ENCODE data around the gene ASZ1.

ASZ1 gene

DNA sequence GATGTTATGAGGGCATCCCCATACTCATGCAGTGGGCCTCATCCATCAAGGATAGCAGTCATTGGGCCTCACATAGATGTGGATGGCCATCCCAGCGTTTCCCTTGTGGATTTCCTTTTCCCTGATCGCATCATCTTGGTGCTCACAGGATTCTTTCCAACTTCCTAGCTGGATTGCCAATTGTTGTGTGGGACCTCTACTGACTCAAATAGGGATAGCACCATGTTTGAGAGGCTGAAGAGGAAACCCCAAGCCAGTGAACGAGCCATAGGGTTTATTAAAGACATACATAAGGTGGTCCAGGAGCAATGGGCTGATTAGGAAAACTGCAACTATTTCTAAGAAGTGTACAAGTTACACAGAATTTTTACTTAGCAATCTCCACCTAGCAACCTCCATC, 21.8 kb downstream of the ASZ1 start:
- no peak for DNase-seq (ENCODE audit: extremely low spot score, insufficient read length, low read depth)
- no peak for FAIRE-seq

DNA sequence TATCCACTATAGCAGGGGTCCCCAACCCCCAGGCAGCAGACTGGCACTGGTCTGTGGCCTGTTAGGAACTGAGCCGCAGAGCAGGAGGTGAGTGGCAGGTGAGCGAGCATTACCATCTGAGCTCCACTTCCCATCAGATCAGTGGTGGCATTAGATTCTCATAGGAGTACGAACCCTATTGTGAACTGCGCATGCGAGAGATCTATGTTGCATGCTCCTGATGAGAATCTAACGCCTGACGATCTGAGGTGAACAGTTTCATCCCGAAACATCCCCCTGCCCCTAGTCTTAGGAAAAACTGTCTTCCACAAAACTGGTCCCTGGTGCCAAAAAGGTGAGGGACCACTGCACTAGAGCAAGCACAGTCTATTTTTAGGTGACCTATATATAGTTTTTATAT, 23.6 kb downstream of the ASZ1 start:
- DNase-seq (ENCODE audit: extremely low spot score, insufficient read length, low read depth) (no peak), FAIRE-seq (no peak)

DNA sequence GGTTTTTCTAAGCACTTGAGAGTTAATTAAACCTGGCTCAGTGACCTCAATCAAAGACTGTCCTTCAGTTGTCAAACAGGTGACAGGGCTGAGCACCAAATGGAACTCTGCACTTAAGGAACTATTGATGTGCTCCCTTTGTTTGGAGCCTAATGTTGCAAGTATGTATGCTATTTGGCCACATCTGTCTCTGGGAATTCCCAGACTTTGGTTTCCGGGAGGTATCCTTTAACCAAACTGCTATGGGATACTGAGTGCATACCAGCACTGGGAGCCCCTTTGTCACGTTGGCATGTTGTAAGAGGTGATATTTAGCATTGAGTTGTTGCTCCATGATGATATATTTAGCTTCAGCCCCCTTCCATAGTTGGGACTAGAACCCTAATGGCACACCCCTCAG, 25.2 kb downstream of the ASZ1 start:
- DNase-seq (ENCODE audit: extremely low spot score, insufficient read length, low read depth) (no peak), FAIRE-seq (no peak)

DNA sequence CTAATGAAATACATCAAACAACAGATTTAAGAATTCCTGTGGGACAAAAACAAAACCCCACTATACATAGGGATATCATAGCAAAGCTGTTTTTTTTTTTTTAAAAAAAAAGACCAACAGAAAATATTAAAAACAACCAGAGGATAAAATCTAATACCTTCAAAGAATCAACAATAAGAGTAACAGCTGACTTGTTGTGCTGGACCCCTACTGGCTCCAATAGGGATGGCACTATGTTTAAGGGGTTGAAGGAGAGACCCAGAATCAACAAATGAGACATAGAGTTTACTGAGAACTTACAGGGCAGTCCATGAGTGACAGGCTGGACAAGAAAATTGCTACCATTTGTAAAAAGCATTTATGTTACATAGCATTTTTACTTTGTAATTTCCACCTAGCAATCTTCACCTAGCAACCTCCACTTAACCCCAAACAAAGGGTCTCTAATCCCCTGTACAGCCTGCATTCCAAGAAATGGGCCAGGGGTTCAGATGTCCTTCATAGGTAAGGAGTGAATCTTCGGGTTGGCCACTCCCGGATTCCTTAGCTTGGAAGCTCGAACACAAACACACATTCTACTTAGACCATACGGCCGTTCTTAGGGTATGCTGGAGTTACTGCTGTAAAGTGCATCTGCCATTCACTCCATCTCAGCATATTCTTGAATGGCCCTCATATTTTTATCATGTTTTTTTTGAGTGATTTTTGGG, 25.8 kb downstream of the ASZ1 start:
- FAIRE-seq (no peak), DNase-seq (ENCODE audit: extremely low spot score, insufficient read length, low read depth) (no peak)

DNA sequence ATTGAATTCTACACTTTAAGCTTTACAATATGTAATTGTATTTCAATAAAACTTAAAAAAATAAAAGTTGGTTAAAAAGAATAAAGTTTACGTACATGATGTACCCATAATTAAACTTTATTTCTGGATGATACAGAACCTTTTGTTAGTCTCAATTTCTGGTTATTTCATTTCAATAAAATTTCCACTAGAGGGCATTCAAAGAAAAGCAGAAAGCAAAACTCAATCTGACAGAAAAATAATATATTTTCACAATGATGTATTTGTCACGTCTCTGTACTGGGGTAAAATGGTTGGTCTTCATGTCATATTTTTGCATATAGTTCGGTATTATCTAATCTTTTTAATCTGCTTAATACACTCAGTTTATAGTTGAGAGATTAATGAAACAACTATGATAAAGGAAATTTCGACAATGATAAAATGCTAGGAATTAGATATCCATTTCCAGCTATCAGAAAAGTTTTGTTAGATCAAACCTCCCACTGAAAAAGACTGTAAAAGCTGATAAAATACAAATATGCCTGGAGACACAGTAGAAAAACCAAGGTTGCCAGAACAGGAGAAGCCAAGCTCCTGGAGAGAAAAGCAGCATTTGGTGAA, 27.4 kb downstream of the ASZ1 start:
- DNase-seq (ENCODE audit: extremely low spot score, insufficient read length, low read depth) (no peak), FAIRE-seq (peak; percentile 66)

DNA sequence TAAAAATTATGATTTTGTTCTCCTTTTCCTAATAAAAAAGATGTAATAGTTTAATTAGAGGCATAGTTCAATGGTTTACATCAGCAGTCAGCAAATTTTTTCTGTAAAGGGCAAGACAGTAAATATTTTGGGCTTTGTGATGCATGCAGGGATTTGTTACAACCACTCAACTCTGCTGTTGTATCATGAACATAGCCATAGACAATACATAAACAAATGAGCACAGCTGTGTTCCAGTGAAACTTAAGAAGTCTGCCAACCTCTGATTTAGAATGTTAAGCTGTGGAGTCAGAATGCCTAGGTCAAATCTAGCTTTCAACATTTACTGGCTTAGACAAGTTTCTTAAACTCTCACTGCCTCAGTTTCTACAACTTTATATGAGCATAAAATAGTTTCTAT, 31.6 kb downstream of the ASZ1 start:
- FAIRE-seq (no peak), DNase-seq (ENCODE audit: extremely low spot score, insufficient read length, low read depth) (no peak)

DNA sequence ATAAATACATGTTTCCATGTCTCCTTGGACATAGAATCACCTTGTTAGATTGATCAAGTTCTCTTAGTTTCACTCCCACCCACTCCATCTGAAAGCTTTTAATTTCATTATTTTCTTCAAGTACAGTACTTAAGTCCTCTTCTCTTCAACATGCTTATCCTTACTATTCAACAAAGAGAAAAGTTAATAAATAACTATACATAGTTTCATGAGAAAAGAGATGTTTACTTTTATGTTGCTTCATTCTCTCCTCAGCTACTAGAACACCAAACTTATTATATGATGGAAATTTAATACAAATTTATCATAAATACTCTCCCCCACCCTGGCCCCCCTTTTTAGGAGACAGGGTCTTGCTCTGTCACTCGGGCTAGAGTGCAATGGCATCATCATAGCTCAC, 33.5 kb downstream of the ASZ1 start:
- no peak for FAIRE-seq

DNA sequence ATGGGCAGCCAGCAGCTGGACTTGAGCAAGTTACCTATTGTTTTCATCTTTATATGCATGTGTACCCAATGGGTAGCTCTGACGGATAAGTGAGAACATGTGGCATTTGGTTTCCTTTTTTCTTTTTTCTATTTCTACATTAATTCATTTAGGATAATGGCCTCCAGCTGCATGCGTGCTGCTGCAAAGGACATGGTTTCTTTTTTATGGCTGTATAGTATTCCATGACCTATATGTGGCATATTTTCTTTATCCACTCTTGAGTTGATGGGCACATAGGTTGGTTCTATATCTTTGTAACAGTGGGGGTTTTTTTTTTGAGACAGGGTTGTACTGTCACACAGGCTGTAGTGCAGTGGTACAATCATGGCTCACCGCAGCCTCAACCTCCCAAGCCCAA, 37.4 kb downstream of the ASZ1 start:
- FAIRE-seq (no peak), DNase-seq (ENCODE audit: extremely low spot score, insufficient read length, low read depth) (no peak)

More for the DNA sequence above, 33.5 kb downstream of the ASZ1 start:
- DNase-seq (ENCODE audit: extremely low spot score, insufficient read length, low read depth), result no peak

DNA sequence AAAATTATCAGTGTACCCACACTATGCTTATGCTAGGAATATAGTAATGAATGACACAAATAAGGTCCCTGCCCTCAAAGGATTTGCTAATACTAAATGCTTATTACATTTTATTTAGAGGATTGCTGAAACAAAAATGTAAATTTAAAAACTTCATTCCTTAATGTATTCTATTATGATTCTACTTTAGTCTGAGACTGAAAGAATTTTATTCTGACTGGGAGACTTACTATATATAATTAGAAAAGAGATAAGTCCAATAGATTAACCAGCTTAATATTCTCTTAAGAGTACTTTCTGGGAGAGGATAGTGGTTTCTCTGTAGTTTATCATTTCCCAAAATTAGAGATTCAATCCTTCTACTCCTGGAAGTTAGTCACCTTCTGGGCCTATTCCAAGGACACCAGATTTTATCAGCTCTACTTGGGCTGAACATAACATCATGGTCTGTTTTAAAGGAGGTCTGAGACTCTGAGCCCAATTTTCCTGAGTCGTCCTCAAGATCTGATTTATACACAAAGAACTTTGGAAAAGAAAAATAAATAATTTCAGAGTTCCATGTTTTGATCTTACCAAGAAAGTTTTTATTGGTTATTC, 41.1 kb downstream of the ASZ1 start:
- DNase-seq (ENCODE audit: extremely low spot score, insufficient read length, low read depth) (no peak), FAIRE-seq (peak; percentile 15)

DNA sequence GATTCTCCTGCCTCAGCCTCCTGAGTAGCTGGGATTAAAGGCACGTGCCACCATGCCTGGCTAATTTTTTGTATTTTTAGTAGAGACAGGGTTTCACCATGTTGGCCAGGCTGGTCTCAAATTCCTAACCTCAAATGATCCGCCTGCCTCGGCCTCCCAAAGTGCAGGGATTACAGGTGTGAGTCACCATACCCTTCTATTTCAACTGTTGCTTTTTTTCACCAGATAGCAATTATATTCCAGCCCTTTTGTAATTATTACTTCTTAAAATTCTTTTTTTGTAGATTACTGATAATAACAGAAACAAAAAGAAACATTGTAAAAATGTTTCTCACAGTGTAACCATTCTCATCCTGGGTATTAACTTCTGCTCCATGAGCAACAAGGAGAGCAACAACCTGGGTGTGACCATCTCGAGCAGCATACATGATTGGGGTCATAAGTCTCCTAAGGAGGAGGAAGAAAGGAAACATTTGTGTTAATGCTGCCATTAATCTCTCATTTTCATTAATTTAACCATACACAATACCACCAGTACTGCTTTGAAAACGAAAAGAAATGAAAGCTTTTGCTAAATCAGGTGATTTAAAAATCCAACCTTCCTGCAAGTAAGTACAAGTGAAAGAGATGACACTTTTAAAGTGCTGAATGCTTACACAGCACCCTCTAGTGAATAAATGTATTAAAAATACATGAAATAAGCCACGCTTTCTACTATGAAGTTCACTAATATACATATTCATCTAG, 41.8 kb downstream of the ASZ1 start:
- FAIRE-seq (peak; percentile 42), DNase-seq (ENCODE audit: extremely low spot score, insufficient read length, low read depth) (no peak)

DNA sequence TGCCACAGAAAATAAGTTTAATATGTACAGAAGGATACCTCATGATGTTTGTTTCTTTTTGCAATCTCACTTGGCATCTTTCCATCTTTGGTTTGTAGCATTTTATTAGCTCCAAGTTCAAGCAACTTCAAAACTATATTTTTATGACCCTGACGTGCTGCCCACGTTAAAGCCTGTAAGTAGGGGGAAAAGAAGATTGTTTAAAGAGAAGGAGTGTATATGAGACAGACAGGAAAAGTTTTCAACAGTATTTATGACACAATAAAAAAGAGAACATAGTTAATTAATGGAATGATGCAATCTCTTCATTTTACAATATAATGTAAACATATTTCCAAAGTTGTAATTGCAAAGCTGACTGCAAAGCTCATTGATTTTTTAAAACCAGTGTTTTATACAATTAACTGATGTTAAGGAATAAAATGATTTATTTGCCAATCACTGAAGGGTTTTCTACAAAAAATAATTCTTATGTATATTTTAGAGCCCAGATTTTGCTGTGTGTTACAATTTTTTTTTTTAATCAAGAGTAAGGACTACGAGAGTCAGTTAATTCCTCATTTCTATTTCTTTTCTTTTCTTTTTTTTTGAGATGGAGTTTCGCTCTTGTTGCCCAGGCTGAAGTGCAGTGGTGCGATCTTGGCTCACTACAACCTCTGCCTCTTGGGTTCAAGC, 42.5 kb downstream of the ASZ1 start:
- FAIRE-seq (no peak), DNase-seq (ENCODE audit: extremely low spot score, insufficient read length, low read depth) (no peak)

DNA sequence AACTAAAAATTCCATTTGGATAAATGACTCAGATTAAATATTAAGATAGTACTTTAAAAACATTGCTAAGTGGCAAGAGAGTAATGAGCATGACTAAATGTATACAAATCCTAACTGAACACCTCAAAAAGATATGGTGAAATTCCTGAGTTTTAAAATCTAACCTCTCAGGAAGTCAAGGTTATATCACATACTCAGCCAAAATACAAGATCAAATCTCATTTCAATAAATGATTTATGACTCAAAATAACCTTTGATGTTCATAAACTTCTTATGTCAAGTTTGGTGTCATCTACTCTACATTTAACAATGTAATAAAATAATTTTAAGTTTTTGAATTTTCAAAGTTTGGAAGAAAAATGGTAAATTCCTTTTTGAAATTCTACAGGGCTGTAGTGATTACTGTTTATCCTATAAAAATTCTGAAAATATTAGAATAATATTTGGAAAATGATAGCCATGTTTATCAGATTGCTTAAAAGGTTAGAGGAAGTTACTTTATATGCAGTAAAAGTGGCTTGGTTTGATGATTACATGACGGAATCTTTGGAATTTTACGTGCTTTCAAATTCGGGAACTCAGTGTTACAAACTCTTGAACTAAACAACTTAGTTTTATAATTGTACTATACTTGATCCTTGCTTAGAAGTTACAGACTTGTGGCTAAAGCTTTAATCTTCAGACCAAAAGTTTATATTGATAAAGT, 43.7 kb downstream of the ASZ1 start:
- FAIRE-seq (no peak), DNase-seq (ENCODE audit: extremely low spot score, insufficient read length, low read depth) (no peak)

DNA sequence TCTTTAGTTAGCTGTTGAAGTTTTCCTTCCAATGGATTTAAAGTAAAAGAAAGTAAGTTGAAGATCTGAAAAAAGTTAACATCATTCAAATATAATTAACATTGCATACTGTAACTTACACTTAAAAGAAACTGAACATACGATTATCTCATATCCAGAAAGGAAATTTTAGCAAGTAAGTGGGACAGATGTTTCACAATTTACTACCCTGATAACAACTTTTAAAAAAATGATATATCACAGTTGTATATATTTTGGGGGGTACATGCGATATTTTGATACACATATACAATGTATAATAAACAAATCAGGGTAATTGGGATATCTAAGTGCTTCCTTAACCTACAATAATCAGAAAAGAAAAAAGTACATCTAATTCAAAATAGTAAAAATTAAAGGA, 44.2 kb downstream of the ASZ1 start:
- DNase-seq (ENCODE audit: extremely low spot score, insufficient read length, low read depth) (no peak), FAIRE-seq (no peak)

DNA sequence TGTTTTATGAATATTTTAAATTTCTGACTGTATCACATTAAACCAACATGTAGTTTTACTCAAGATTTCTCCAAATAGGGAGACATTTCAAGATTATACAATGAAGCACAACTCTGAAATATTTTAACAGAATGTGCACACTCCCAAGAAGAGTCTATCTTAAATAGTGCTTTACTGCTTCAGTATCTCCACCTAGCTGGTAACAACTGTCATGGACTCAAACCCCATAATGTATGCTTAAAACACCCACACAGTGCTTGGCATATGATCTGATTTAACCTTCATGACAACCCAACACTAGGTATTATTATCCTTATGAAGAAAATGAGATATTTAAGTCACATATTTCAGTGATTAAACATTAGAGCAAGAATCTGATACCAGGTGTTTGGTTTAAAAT, 45.9 kb downstream of the ASZ1 start:
- FAIRE-seq (no peak), DNase-seq (ENCODE audit: extremely low spot score, insufficient read length, low read depth) (no peak)

DNA sequence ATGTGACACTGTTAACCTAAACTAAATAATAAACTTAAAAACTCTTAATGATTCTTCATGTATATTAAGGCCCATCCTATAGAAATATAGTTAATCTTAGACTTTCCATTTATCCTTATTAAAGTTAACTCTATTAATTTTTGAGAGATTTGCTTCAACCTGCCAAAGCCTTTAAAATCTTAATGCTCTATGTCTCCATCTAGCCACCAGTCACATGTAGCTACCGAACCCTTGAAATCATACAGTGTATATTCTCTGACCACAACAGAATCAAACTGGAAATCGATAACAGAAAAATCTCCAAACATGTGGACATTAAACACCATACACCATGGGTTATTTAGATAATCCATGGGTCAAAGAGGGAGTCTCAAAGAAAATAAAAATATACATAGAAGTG, 51.9 kb downstream of the ASZ1 start:
- DNase-seq (ENCODE audit: extremely low spot score, insufficient read length, low read depth) (no peak), FAIRE-seq (no peak)

DNA sequence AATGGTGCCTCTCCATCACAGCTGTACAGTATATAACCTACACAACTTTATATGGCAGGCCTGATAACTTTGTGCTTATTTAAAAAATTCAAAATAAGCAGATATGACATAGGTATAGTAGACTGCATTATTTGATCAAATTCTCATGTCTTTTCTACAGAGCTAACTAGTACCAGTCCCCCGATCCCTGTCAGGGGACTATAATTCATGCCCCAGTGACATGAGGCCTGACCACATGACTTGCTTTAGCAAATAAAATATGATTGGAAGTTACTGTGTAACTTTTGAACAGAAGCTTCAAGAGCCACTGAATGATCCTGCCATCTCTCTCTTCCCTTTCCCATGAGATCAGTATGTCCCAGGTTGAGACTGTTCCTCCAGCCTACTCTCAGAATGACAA, 55.2 kb downstream of the ASZ1 start:
- FAIRE-seq, result no peak
- DNase-seq (ENCODE audit: extremely low spot score, insufficient read length, low read depth), result no peak

DNA sequence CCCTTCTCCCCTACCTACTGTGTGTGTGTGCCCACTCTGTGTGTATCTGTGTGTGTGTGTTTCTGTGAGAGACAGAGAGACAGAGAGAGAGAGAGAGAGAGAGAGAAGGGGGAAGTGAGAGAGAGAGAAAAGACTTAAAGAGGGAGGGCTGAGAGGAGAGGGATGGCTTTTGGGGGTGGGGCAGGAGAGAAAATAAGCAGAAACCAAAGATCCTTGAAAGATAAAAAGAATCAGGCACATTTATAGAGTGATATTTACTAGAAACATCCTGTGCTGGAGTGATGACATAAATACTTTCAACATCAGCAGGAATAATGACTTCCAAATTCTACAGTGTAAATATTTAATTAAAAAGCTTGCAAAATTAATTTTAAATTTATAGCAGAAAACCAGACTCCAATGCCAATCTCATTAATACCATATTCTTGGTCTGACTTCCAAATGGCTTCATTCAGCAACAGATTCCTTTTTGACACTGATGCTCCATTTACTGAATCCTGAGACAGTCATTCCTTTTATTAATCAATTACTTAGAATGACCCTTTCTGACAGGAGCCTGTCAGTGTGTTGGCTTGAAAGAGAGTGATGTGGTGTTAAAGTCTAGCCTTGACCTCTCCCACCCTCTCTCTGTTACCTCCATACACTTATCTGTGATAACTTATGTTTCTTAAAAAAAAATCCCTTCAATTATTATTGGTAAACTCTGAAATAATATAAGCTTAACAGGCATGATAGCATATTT, 62.8 kb downstream of the ASZ1 start:
- FAIRE-seq (no peak), DNase-seq (ENCODE audit: extremely low spot score, insufficient read length, low read depth) (no peak)

DNA sequence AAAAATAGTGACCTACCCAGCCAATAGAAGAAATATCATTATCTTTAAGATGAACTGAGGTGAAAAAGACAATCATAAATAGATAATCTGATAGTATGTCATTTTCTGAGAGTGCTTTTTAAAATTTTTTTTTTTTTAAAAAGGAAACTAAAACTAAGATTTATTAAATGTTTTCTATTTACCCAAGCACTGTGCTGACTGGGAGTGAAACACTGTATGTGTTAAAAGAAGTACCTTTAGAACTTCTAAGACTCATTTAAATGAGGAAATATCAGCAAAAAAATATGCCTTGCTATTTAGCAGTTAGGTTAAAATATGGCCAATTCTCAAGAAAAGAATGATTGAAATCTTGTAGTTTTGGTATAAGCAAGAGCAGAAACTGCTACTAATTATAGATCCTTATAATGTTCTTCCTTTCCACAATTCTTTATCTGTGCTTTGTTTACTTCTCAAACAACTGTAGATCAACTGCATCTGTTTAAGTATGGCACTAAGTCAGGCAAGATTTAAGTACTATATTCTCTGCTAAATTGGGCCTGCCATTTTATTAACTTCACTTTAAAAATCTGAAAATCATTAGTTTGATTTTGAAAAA, 64.9 kb downstream of the ASZ1 start:
- DNase-seq (ENCODE audit: extremely low spot score, insufficient read length, low read depth) (no peak), FAIRE-seq (no peak)

DNA sequence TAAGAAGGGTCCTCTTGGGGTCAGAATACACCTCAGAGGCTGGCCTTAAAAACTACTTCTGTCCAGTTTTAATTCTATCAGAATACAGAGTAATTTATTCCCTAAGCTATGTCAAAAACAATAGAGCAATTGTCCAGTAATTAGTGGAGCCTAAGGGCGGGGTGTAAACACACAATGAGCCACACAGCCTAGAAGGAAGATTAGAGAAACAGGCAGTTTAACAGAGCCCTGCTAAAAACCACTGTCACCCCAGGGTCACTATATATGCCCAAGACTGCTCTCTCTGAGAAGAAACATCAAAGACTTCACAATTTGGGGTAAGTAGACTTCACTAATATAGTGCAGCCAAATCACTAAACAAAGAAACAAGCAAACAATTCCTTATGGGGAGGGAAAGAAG, 77.3 kb downstream of the ASZ1 start:
- DNase-seq (ENCODE audit: extremely low spot score, insufficient read length, low read depth) (no peak), FAIRE-seq (no peak)
